HG03565 (cell line): ENCODE data around the gene GARNL3.

ENCODE experiments used
- ATAC-seq: cut with Tn5 transposase; IDR thresholded peaks from one replicate; pipeline ENCODE4 v1.9.1; 2021; ENCODE audit warnings: mild to moderate bottlenecking, moderate library complexity; ENCODE audit not compliant: unreplicated experiment

GARNL3 gene

GRCh38 chr9:127384016-127384730 lies 119.6 kb downstream of the GARNL3 start:
- no peak for ATAC-seq

- no peak for ATAC-seq
These were observed 120.3 kb downstream of the GARNL3 start for GRCh38 chr9:127384901-127385300.

- no peak for ATAC-seq
These were observed 121.7 kb downstream of the GARNL3 start for GRCh38 chr9:127386249-127386648.

- no peak for ATAC-seq
These were observed 122.4 kb downstream of the GARNL3 start for GRCh38 chr9:127386981-127387380.

- ATAC-seq, result peak; percentile 83
These were observed 123.7 kb downstream of the GARNL3 start for GRCh38 chr9:127388037-127388855.

GRCh38 chr9:127388856-127389238 lies 124.3 kb downstream of the GARNL3 start:
- no peak for ATAC-seq

GRCh38 chr9:127389381-127390247 lies 125.0 kb downstream of the GARNL3 start:
- ATAC-seq, result no peak

GRCh38 chr9:127390248-127390545 lies 125.6 kb downstream of the GARNL3 start:
- no peak for ATAC-seq

GRCh38 chr9:127390563-127390962 lies 126.0 kb downstream of the GARNL3 start:
- no peak for ATAC-seq

- ATAC-seq, result no peak
These were observed 127.6 kb downstream of the GARNL3 start for GRCh38 chr9:127392166-127392565.

- ATAC-seq, result no peak
These were observed 128.4 kb downstream of the GARNL3 start for GRCh38 chr9:127392976-127393375.

GRCh38 chr9:127393645-127394044 lies 129.1 kb downstream of the GARNL3 start:
- ATAC-seq, result no peak

- no peak for ATAC-seq
These were observed 131.1 kb downstream of the GARNL3 start for GRCh38 chr9:127395497-127396252.

- ATAC-seq, result no peak
These were observed 131.8 kb downstream of the GARNL3 start for GRCh38 chr9:127396253-127396807.

- ATAC-seq, result peak; percentile 94
These were observed 132.5 kb downstream of the GARNL3 start, which contains the start of gene SLC2A8 for GRCh38 chr9:127396808-127397645. TSS of gene SLC2A8 (plus strand) at chr9:127397169. CDS start at chr9:127397231, 62 bp downstream.

- ATAC-seq, result no peak
These were observed 133.2 kb downstream of the GARNL3 start for GRCh38 chr9:127397646-127398274.

GRCh38 chr9:127398275-127398647 lies 133.7 kb downstream of the GARNL3 start:
- ATAC-seq, result no peak

GRCh38 chr9:127398715-127399400 lies 134.3 kb downstream of the GARNL3 start:
- no peak for ATAC-seq
